KG1 (cell line): ENCODE data around the gene PARD6G.
"Not testable (repeated sequence)": the region's sequence is repeated elsewhere in the genome, so short reads cannot be mapped to it uniquely, and the experiment has no call there.

ENCODE experiments used
- DNase-seq: peaks from one replicate; lab custom pipeline; 2025; lab: John Stamatoyannopoulos, UW

PARD6G gene

GRCh38 chr18:80170395-80171053 lies 76.8 kb downstream of the PARD6G start:
- DNase-seq = no peak

GRCh38 chr18:80169607-80170006 lies 77.7 kb downstream of the PARD6G start:
- DNase-seq = no peak

GRCh38 chr18:80168982-80169381 lies 78.3 kb downstream of the PARD6G start:
- DNase-seq = no peak

GRCh38 chr18:80168346-80168745 lies 79.0 kb downstream of the PARD6G start:
- no peak for DNase-seq

- DNase-seq = no peak
Observed at GRCh38 chr18:80167931-80168330, 79.4 kb downstream of the PARD6G start.

- no peak for DNase-seq
Observed at GRCh38 chr18:80167331-80167730, 80.0 kb downstream of the PARD6G start.

GRCh38 chr18:80166725-80167124 lies 80.6 kb downstream of the PARD6G start:
- DNase-seq = no peak

GRCh38 chr18:80166240-80166639 lies 81.1 kb downstream of the PARD6G start:
- DNase-seq = no peak

GRCh38 chr18:80164727-80165355 lies 82.5 kb downstream of the PARD6G start:
- DNase-seq = not testable (repeated sequence)

- no peak for DNase-seq
Observed at GRCh38 chr18:80163183-80163582, 84.1 kb downstream of the PARD6G start.

- no peak for DNase-seq
Observed at GRCh38 chr18:80161781-80162417, 85.4 kb downstream of the PARD6G start.

- DNase-seq = no peak
Observed at GRCh38 chr18:80159713-80160636, 87.3 kb downstream of the PARD6G start.

- DNase-seq = no peak
Observed at GRCh38 chr18:80158365-80158764, 88.9 kb downstream of the PARD6G start.

- no peak for DNase-seq
Observed at GRCh38 chr18:80157708-80158343, 89.5 kb downstream of the PARD6G start.

GRCh38 chr18:80154293-80154692 lies 93.0 kb downstream of the PARD6G start:
- no peak for DNase-seq

- DNase-seq = no peak
Observed at GRCh38 chr18:80149667-80150066, 97.6 kb downstream of the PARD6G start.

- DNase-seq = no peak
Observed at GRCh38 chr18:80148326-80149199, 98.8 kb downstream of the PARD6G start.

- no peak for DNase-seq
Observed at GRCh38 chr18:80147418-80148325, 99.6 kb downstream of the PARD6G start.

- no peak for DNase-seq
Observed at GRCh38 chr18:80147037-80147417, 100.3 kb downstream of the PARD6G start.
